ENCODE results near the gene CRABP2.

CRABP2 gene

DNA sequence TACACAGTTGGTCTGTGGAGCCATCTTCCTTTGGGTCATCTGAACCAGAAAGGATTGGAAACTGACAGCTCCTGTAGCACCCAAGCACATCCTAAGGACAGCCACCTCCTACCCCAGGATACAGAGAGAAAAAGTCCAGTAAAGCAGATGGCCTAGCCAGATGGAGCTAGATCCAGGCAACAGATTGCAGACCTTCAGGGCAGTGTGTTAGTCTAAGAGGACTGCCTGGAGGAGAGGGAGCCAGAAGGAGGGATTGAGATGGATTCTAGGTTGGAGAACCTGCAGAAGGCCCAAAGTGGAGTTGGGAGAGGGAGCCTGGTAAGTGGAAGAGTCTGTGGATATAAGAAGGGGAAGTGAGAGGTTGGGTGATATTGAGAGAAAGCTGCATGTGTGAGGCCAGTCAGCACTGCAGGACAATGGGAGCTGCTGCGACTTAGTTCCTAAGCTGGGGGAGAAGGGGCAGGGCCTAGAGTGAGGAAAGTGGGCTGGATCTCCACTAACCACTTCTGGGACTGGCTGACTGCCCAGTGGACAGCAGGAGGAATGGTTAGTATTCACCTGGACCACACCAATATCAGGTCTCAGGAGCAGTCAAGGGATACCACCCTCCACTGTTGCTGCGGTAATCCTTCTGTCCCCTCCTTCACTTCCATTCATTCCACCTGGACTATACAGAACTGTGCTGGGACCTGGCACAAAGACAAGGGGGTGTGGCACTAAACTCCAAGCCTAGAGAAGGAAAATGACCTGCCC lies 50.1 kb downstream of the CRABP2 start:
- DNase-seq (ENCODE audit: low read depth in 2 of 2) = no peak

DNA sequence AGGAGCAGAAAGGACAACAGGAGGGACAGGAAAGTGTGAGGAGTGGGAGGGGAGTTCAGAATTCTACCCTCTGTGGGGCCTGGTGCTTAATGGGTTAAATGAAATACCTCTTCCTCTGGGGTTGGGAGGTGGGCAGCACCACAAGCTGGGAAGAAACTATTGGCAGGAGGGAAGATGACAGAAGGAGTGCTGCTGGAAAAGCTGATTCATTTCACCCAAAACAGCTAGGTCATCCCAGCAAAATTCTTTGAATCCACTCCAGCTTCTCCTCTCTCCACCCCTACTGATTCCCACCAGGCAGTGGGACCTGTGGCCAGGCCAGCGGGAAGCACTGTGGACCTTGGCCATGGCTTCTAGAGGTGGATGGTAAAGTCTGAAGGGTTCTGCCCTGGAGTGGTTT lies 50.7 kb downstream of the CRABP2 start:
- no peak for DNase-seq (ENCODE audit: low read depth in 2 of 2)

DNA sequence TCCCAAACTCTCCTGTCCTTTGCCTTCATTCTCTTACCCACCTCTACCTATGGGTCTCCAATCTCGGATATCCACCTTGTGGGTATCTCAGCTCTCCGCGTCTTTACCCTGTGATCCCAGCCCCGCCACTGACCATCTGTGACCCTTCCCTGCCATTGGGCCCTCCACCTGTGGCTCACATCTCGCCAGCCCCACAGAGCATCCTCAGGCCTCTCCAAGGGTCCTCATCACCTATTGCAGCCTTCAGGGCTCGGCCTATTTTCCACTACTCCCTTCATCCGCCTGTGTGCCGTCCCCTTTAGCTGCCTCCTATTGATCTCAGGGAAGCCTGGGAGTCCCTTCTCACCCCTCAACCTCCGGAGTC lies 52.4 kb downstream of the CRABP2 start:
- DNase-seq (ENCODE audit: low read depth in 2 of 2) = no peak

DNA sequence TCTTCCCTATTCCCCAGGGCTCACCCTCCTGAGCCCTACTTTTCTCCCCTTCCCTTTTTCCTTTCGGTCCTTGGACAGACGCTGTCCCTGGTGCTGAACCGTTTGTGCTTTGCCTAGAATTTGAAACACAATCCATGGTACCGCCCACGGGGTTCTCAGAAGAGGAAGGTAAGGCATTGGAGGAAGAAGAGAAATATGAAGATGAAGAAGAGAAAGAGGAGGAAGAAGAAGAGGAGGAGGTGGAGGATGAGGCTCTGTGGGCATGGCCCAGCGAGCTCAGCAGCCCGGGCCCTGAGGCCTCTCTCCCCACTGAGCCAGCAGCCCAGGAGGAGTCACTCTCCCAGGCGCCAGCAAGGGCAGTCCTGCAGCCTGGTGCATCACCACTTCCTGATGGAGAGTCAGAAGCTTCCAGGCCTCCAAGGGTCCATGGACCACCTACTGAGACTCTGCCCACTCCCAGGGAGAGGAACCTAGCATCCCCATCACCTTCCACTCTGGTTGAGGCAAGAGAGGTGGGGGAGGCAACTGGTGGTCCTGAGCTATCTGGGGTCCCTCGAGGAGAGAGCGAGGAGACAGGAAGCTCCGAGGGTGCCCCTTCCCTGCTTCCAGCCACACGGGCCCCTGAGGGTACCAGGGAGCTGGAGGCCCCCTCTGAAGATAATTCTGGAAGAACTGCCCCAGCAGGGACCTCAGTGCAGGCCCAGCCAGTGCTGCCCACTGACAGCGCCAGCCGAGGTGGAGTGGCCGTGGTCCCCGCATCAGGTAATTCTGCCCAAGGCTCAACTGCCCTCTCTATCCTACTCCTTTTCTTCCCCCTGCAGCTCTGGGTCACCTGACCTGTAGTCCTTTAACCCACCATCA lies 53.0 kb downstream of the CRABP2 start:
- DNase-seq (ENCODE audit: low read depth in 2 of 2) = no peak
